Measurements from ENCODE around the gene PPP2R2D.

DNA sequence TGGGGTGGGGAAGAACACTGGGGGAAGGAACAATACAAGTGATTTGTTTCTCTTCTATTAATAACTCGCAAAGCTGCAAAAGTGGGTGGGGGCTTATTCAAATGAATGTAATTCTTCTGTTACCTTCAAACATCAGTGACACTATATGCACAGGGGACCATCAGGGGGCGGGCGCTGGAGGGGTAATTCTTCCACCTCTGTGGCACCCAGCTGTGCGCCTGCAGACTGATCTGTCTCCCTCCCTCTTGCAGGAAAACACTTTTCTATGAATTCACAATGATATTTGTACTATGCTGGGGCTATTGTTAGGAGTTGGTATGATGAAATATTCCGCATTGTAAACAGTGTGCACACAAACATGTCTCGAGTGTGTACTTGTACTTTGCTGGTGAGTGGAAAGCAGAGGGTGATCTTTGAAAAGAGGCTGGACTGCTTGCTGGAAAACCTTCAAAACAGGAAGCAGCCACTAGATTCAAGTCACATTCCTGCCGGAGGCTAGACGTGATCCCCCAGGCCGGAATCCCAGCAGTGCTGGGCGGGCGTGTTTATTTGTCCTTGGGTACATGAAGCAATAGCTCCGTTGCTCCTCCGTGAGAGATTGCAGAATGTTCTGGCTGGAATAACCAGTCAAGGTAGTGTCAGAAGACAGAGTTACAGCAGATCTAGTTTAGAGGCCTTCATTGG lies 96.7 kb downstream of the PPP2R2D start:
- TF ChIP-seq POLR2A (IDR thresholded peaks at IDR 0.05; ENCODE audit: low read length) (no peak), GATA1 (IDR thresholded peaks at IDR 0.05; ENCODE audit: low read depth, low read length) (no peak)
